Measurements from ENCODE around the gene FNDC3B. TPM values are rescaled to one million over a fixed set of nuclear protein-coding genes. Genes with fewer than 3 reads are reported as not detected.

The FNDC3B gene
- total and polyA plus RNA-seq, 2 donors (not counting 3 experiments of a cell fraction or from before 2014, with no cell fraction given), result 91.6 to 295 TPM

DNA sequence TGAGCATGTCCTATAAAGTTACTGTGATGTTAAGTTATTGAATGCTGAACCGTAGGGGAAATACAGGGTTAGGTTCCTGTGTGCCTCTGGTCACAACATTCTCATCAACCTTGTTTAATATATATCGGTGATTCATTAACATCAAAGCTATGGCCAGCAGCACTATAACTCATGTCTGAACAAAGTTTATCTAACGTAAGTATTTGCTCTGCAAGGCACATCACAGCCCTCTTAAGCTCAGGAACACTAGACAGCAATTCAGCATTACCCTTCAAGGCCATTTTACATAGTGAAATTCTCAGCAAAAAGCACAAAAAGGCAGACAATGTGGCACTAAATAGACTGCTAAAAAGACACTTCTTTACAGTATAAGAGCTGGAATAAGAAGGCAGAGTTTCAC lies 48.2 kb upstream of the FNDC3B start:
- dilution Hi-C loops (cut with MboI; ENCODE audit: extremely low pct_ligation_motif_present, low sequenced_read_pairs), result no loop called here
- H3K9me3 ChIP-seq (replicated peaks; ENCODE audit: control insufficient read depth, insufficient read depth, low read length), result no peaks in the 10 kb centered on the region
- no peaks in the 10 kb centered on the region for H3K4me1 ChIP-seq (ENCODE audit: control insufficient read depth, extremely low read depth, insufficient read depth, low read length)
- H3K27ac ChIP-seq (ENCODE audit: insufficient read depth, low read depth, low read length), result no peak overlapping the region
- no peak overlapping the region for H3K4me3 ChIP-seq (replicated peaks in 1 of 3; ENCODE audit: insufficient read depth in 1 of 3, low read depth in 1 of 3, low read length in 3 of 3)
- FAIRE-seq (no peak), DNase-seq (ENCODE audit: low read depth, low spot score) (no peak)
- BruUV-seq (replicated peaks), result no TSS peak
- no peaks in the 10 kb centered on the region for H3K27me3 ChIP-seq (ENCODE audit: control insufficient read depth in 2 of 2, insufficient read depth in 2 of 2, low read length in 2 of 2)
- no peaks in the 10 kb centered on the region for H4K20me1 ChIP-seq (replicated peaks; ENCODE audit: control insufficient read depth, extremely low read depth, insufficient read depth, low read length)
- intact Hi-C loops (cut with micrococcal nuclease), result no loop called here
- POLR2A ChIA-PET, result no interaction called here
- no peaks in the 10 kb centered on the region for H3K36me3 ChIP-seq (ENCODE audit: control insufficient read depth in 2 of 2, extremely low read depth in 1 of 2, insufficient read depth in 2 of 2, low read length in 2 of 2)
- no peaks in the 10 kb centered on the region for H3K79me2 ChIP-seq (ENCODE audit: control insufficient read depth, insufficient read depth, low read length)
- H3K4me2 ChIP-seq (ENCODE audit: insufficient read depth, low read length), result no peak overlapping the region
- H3K9ac ChIP-seq (replicated peaks; ENCODE audit: extremely low read depth, insufficient read depth, low read length), result no peak overlapping the region
- CTCF ChIA-PET, result interaction anchor here (1.2 to 2.0 kb wide), 2 partner anchors 13 to 45 kb away, joined by 3 to 5 read pairs; no protein-coding TSS in a partner anchor
- no peak overlapping the region for H2AFZ ChIP-seq (ENCODE audit: low read depth, low read length)
- TF ChIP-seq CTCF (IDR thresholded peaks at IDR 0.05; ENCODE audit: extremely low read depth in 1 of 2, insufficient read depth in 1 of 2, low read depth in 1 of 2, low read length in 2 of 2), result no peak
- no peak for TF ChIP-seq MAX (IDR thresholded peaks at IDR 0.05; ENCODE audit: insufficient read depth, insufficient read length)
- TF ChIP-seq MYC (IDR thresholded peaks at IDR 0.05; ENCODE audit: low read depth, low read length), result no peak
- TF ChIP-seq GATA2 (IDR thresholded peaks at IDR 0.05; ENCODE audit: insufficient read depth, insufficient read length, low read depth, low read length), result no peak
- TF ChIP-seq EZH2 (IDR thresholded peaks at IDR 0.05; ENCODE audit: borderline replicate concordance, low read depth, low read length, severe bottlenecking), result no peak
- TF ChIP-seq POLR2A (IDR thresholded peaks at IDR 0.05; ENCODE audit: low read depth, low read length), result no peak
- TF ChIP-seq POLR2AphosphoS5 (IDR thresholded peaks at IDR 0.05; ENCODE audit: insufficient read depth, low read depth, low read length), result no peak
- TF ChIP-seq FOS (IDR thresholded peaks at IDR 0.05; ENCODE audit: borderline replicate concordance, insufficient read depth, low read length), result no peak
- TF ChIP-seq JUN (IDR thresholded peaks at IDR 0.05; ENCODE audit: borderline replicate concordance, insufficient read depth, insufficient read length, low read depth), result no peak
- no peaks in the 10 kb centered on the region for H3K9me1 ChIP-seq (replicated peaks; ENCODE audit: control insufficient read depth, extremely low read depth, insufficient read depth, low read length)
